Nucleus accumbens (tissue), 56 donors: ENCODE results near the gene CHST12.

Experiments
- DNase-seq, 56 donors: peaks; one replicate each; lab custom pipeline; 2025; lab: John Stamatoyannopoulos, UW

The CHST12 gene

DNA sequence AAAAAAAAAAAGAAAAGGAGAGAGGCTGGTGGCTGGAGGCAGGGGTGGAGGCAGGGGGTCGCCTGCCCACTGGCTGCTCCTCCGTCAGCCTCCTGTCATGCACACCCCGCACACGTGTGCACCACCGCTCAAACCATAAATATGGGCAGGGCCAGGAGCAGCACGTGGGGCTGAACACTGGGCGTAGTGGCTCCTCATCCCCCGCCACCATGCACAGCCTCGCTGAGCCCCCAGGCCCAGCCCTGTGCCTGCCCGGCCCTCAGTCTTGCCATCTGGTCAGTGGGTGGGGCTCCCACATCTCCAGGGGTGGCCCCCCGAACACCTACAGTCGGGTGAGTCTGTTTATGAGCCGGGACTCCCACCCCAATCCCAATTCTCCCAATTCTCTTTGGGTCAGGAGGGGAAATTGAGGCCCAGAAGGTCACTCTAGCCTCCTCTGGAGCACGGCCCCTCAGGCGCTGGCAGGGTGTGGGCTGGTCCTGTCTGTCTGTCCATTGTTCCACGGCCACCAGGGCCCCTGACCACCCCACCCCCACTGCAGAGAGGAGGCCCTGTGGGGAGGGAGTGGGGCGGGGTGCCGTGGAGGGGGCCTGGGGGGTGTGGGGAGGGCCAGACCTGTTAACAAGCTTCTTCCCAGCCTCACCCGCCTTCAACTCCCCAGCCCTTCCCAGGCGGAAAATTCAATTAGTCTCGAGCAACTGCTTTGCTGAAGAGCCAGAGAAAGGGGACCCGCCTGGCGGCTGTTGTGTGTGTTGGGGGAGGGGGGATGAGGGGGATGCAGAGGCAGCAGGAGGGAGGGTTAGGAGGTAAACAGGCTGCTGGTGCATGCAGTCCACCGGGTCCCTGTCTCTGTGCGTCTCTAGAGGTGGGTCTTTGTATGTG, 92.2 kb downstream of the CHST12 start:
- DNase-seq: no peak

DNA sequence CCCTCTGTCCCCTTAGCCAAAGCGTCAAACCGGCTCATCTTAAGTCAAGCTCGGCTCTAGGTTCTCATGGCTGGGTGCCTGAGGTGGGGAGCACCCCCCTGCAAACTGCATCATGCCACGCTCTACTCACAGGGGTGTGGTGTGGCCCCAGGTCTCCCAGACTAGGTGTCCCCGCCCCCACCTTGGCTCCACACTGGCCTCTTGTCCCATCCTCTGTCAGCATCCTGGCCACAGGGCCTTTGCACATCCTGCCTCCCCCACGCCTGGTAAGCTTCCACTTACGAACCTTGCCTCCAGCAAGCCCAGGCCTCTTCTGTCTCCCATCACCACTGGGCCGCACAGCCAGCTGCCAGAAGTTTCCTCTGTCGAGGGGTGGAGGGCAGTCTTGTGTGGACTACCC, 93.0 kb downstream of the CHST12 start:
- DNase-seq: no peak

DNA sequence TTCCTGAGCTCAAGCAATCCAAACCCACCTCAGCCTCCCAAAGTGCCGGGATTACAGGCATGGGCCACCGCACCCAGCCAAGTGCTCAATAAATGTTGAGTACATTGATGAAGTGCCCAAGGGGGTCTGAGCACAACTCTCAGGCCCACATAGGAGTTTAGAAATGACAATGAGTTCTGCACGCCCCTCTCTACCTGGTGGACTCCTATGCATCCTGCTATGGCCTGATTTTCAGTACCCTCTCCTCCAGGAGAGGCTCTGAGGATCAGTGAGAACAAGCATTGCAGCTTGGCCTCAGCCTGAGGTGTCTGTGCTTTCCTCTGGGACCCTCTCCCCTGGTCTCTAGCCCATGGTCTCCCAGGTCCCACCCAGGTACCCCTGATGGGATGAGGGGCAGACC, 93.7 kb downstream of the CHST12 start:
- no peak for DNase-seq

DNA sequence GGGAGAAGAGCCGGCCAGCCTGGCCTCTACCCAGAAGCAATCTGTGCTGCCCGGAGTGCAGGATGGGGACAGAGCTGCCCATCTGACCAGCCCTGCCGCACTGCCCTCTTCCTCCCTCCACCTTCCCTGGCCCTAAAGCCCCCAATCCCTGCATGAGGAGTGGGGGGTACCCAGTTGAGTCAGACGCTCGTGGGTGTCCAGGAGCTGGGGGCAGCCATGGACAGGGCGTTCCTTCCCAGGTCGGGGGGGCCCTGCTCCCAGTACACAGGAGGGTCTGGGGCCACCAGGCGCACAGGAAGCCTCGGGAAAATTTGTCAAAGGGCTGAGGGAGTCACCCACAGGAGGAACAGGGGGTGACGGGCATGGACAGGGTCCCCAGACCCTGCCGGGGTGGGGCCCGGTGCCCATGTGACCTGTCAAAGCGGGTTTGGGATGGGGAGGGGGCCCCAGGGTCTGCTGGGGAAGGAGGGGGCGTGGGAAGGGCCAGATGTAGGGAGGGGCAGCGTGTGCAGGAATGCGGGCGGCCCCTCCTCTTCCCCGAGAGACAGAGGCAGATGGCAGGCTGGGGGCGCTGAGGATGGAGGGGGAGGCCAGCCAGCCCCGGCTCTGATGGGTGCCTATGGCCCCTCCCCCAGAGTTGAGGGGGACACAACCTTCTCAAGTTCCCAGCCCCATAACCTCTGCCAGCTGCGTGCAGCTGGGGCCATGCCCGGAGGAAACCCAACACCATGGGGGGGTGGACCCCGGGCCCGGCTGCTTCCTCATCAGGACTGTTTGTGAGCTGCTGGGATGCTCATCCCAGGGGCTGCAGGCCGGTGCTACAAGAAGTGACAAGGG, 94.3 kb downstream of the CHST12 start:
- no peak for DNase-seq
